Amniotic stem cell (primary cell): Measurements from ENCODE around the gene NTPCR.
A peak's percentile ranks its signal among the peaks of the same experiment; 100 is the strongest.
"Not testable (repeated sequence)": the region's sequence is repeated elsewhere in the genome, so short reads cannot be mapped to it uniquely, and the experiment has no call there.

Experiments
- DNase-seq: peaks from one replicate; lab custom pipeline; 2025; lab: John Stamatoyannopoulos, UW

Gene NTPCR

GRCh38 chr1:232950197-232951176, at the start of gene NTPCR:
NTPCR (plus strand) TSS chr1:232950611; CDS start chr1:232950711, 100 bp downstream.
- DNase-seq: peak; percentile 89

- DNase-seq: no peak
These were observed 49.6 kb upstream of the NTPCR start for GRCh38 chr1:232900818-232901217.

DNA sequence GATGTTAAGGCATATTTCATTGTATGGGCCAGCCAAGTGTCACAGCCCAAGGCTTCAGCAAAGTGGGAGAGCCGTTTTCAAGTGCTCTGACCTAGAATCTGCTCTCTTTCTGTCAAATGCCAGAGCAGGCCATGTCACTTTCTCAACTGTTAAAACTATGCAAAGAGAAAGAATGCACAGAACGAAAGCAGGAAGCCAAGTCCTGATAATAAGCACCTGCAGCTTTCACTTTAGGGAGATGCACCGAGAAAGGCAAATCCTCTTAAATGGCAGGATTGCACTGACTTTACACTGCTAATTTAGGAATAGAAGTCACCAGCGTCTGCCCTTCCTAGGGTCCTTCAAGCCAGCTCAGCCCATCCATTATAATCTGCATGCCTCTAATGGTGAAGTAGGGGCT, 49.2 kb upstream of the NTPCR start:
- no peak for DNase-seq

DNA sequence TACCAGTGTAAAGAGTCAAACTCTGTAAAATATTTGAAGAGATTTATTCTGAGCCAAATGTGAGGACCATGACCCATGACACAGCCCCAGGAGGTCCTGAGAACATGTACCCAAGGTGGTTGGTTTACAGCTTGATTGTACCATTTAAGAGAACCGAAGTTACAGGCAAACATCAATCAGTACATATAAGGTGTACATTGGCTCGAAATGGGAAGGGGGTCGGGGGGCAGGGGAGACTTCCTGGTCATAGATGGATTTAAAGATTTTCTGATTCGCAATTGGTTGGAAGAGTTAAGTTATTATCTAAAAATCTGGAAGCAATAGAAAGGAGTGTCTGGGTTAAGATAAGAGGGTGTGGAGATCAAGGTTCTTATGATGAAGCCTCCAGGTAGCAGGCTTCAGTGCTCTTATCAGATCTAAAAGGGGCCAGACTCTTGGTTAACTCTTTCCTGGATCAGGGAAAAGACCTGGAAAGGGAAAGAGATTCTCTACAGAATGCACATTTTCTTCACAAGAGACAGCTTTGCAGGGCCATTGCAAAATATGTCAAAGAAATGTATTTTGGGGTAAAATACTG, 47.5 kb upstream of the NTPCR start:
- no peak for DNase-seq

GRCh38 chr1:232904131-232904530, 46.3 kb upstream of the NTPCR start:
- no peak for DNase-seq

- DNase-seq: peak; percentile 10
These were observed 45.8 kb upstream of the NTPCR start for GRCh38 chr1:232904566-232904965.

GRCh38 chr1:232905331-232906034, 44.9 kb upstream of the NTPCR start:
- DNase-seq: no peak

- no peak for DNase-seq
These were observed 44.0 kb upstream of the NTPCR start for GRCh38 chr1:232906441-232906840.

- no peak for DNase-seq
These were observed 41.6 kb upstream of the NTPCR start for GRCh38 chr1:232908831-232909230.

GRCh38 chr1:232909752-232910151, 40.7 kb upstream of the NTPCR start:
- DNase-seq: no peak

GRCh38 chr1:232911027-232911599, 39.3 kb upstream of the NTPCR start:
- no peak for DNase-seq

DNA sequence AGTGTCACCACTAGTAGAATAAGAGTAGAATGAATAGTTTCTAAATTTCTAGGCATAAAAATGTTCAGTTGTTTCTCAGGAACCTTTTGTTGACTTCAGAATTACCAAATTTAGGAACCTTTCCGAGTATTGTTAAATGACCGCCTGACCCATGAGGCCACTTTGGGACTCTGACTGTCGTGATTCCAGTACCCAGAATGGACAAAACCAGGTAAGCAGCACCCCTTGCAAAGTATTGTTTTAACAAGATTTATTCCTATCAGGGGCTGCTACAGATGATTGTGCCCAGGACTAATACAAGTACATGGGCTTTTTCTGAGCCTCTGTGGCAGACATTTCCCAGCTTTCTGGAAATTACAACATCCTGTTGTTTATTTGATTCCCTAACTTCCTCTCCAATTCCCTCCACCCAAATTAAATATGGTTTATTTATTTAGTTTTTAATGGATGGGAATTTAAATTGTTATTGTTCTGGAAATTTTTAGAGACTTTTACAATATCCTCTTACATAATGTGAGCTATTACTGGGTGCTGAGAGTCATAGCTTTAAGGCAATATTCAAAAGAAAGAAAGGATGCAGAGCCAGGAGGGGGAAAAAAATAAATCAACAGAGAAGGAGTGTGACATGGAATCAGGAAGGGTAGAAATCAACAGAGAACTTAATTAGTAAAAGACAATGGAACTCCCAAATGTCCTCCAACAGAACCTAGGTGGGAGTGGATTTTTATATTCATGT, 37.4 kb upstream of the NTPCR start:
- DNase-seq: no peak

DNA sequence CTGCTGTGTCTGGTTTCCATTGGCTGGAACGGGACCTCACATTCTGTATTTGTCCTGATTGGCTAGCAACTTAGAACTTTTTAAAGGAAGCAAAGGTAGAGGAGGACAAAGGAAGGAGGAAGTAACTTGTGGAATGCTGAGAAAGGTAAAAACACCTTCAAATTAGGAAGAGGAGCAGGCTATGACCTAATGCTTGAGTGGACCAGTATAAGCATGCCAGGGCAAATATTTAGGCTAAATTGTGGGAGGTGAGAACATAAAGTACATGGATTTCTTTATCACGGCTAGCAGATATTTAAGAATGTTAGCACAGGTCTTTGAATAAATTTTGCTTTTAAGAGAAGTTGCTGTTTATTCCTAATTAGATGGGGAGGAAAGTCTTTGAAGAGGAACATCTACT, 36.1 kb upstream of the NTPCR start:
- DNase-seq: not testable (repeated sequence)

DNA sequence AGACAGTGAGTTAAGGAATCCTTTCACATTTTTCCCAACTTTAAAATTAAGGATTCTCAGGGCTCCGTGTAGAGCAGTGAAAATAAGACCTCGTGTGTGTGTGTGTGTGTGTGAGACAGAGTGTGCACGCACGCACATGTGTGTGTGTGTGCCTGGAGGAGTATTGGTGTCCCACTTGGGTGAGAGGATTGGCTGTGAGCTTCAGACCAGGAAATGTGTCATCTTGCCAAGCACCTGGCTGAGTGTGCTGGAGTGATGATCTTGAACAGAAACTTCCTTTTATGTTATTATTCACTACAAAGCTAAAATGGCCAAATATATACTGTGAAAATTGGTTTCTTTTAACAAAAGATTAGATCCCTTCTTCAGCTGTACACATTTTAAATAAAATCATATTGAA, 35.2 kb upstream of the NTPCR start:
- DNase-seq: no peak

DNA sequence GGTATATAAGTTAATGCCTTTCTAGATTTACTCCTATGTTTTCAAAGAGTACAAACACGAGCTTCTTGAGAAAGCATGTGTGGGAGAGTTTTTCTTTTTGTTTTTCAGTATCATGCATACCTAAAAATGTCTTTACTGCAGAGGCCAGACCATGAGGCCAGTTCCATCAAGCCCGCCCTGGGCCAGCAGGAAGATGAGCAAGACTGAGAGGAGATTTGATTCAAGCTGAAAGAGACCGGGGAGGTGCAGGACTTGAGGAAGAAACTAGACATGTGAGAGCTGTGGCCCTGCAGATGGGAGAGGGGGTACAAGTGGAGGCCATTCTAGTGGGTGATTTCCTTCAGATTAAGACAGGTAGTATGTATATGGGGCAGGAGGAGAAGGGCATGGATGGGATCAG, 33.4 kb upstream of the NTPCR start:
- DNase-seq: no peak

DNA sequence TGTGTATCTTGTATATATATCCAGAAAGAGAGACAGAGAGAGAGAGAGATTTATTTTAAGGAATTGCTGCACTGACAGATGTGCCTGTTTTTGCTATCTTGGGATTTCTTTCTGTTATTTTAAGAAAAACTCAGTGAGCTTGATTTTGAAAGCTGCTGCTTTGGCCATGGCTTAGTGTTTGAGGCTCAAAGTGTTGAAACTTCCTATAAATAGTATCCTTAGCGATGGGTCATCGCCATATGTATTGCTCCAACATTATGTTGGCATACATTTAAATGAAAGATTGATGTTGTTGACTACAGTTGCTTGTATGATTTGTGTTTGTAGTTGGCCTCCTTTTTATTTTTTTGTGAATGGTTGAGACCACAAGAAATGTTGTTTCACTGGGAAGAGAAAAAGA, 29.0 kb upstream of the NTPCR start:
- no peak for DNase-seq

GRCh38 chr1:232922485-232922884, 27.9 kb upstream of the NTPCR start:
- DNase-seq: no peak

GRCh38 chr1:232923739-232924386, 26.5 kb upstream of the NTPCR start:
- no peak for DNase-seq

DNA sequence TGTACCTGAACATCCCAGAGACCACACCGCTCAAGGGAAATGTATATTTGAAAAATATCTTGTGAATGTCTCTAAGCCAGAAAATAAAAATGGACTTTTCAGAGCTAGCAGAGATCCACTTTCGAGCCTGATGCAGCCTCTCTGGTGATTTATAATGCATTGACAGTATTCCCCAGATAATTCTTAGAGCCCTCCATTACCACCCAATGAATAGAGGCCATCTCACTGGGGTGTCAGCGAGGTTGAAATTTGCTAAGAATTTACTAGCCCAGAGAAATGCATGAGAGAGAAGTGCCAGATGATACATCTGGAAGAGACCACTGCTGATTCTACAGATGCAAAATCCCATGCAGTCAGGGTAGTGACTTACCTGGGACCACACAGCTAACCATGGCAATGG, 25.5 kb upstream of the NTPCR start:
- DNase-seq: no peak

DNA sequence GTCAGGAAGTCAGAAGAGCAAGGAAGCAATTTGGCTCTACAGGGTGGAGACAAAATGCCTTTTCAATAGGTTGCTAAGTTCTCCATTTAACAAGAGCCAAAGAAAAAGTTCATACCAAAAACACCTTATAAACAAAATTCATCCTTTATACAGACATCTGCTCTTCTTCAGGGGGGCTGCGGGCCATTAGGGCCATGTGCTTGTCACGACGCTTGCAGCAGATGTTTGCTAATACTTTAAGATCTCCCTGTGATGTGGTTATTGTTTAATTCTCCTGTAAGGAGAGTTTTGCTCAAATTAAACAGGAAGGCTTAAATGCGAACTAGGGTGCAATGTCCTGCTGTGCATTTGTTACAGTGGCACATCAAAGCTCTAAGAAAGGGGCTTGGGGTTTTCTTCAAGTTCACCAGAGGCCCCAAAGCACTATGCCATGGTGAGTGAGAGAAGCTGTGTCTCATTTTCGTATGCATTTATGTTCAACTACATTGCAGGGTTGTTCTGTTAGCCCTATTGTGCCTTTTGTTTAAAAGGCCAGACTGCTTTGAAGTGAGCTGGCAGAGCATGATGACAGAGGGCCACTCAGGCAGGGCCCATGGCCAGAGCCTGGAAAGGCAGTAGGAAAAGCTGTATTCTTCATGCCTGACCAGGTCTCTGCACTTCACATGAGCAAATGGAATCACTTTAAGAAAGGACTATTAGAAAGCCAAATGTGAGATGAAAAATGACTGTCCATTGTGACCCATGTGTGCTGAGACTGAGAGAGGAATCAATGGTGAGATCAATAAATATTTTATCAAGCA, 24.8 kb upstream of the NTPCR start:
- DNase-seq: no peak
